Activated CD4-positive, alpha-beta memory T cell treated with anti-CD3 and anti-CD28 coated beads for 36 hours (primary cell): Measurements from ENCODE around the gene GDPGP1. TPM values are rescaled to one million over a fixed set of nuclear protein-coding genes. Genes with fewer than 3 reads are reported as not detected.
A peak's percentile ranks its signal among the peaks of the same experiment; 100 is the strongest.

Experiments used
- CTCF ChIA-PET: fragments of 350-600 bp; sonication (Branson Sonifier 250); formaldehyde crosslinking; loops from one replicate; lab custom pipeline; 2021; ENCODE audit warnings: antibody characterized with exemption, inconsistent platforms; lab: Charles Lee
- POLR2A ChIA-PET: fragments of 350-600 bp; sonication (Branson Sonifier 250); formaldehyde crosslinking; loops from one replicate; lab custom pipeline; 2021; ENCODE audit warnings: antibody characterized with exemption; lab: Charles Lee
- DNase-seq: peaks from one replicate; pipeline ENCODE4 v3.0.0-alpha.2; 2020
- H3K27ac Mint-ChIP-seq: one replicate; pipeline ENCODE4 v1.8.0; 2021; ENCODE audit warnings: mixed read lengths
- H3K27me3 Mint-ChIP-seq: one replicate; pipeline ENCODE4 v1.8.0; 2021; ENCODE audit warnings: mixed read lengths
- H3K36me3 Mint-ChIP-seq: one replicate; pipeline ENCODE4 v1.8.0; 2021; ENCODE audit warnings: mixed read lengths
- H3K4me1 Mint-ChIP-seq: one replicate; pipeline ENCODE4 v1.8.0; 2021; ENCODE audit warnings: low read depth, mixed read lengths
- H3K4me3 Mint-ChIP-seq: one replicate; pipeline ENCODE4 v1.8.0; 2021; ENCODE audit warnings: mild to moderate bottlenecking, mixed read lengths
- H3K9me3 Mint-ChIP-seq: one replicate; pipeline ENCODE4 v1.8.0; 2021; ENCODE audit warnings: mixed read lengths
- intact Hi-C: fragments of 100-400 bp; cut with micrococcal nuclease; formaldehyde crosslinking; loops from one replicate; pipeline ENCODE4 v1.15.1; 2023
- total RNA-seq, 2 experiments: library from RNA; stranded (reverse); gene quantifications; one replicate each; pipeline ENCODE4 v1.2.3, GENCODE V29; 2021

The GDPGP1 gene
- total RNA-seq, 2 experiments from 2014 or later: 8.0 to 9.2 TPM

- CTCF ChIA-PET: no interaction called here
- Mint-ChIP-seq H3K36me3 (peaks cover 2% of the 10 kb centered on the region), H3K4me1 (peaks cover 40% of the 10 kb centered on the region), H3K27ac (no peak overlapping the region), H3K9me3 (no peaks in the 10 kb centered on the region), H3K27me3 (no peaks in the 10 kb centered on the region), H3K4me3 (no peak overlapping the region)
- DNase-seq: no peak
- intact Hi-C loops: loop anchor here (5.0 kb wide), 1 partner anchor 110 kb away; no protein-coding TSS in a partner anchor
- POLR2A ChIA-PET: no interaction called here
Observed at GRCh38 chr15:90207252-90207651, 26.8 kb upstream of the GDPGP1 start.

GRCh38 chr15:90208356-90208755 is 25.7 kb upstream of the GDPGP1 start:
- Mint-ChIP-seq H3K4me3 (no peak overlapping the region), H3K27ac (no peak overlapping the region), H3K9me3 (no peaks in the 10 kb centered on the region), H3K4me1 (peaks cover 31% of the 10 kb centered on the region), H3K27me3 (no peaks in the 10 kb centered on the region), H3K36me3 (peaks cover 2% of the 10 kb centered on the region)
- DNase-seq: no peak
- intact Hi-C loops: loop anchor here (2.0 to 5.0 kb wide), 2 partner anchors 44 to 111 kb away; no protein-coding TSS in a partner anchor
- CTCF ChIA-PET: interaction anchor here (0.6 kb wide), 1 partner anchor 94 kb away, joined by 4 read pairs; no protein-coding TSS in a partner anchor
- POLR2A ChIA-PET: no interaction called here

- Mint-ChIP-seq H3K4me3 (peak overlapping the region; percentile 28), H3K27me3 (no peaks in the 10 kb centered on the region), H3K36me3 (peaks cover 2% of the 10 kb centered on the region), H3K27ac (peak overlapping the region; percentile 83), H3K9me3 (no peaks in the 10 kb centered on the region), H3K4me1 (peaks cover 35% of the 10 kb centered on the region)
- DNase-seq: peak; percentile 86
- ChIA-PET POLR2A (interaction anchor here (0.8 to 1.0 kb wide), 3 partner anchors 9 to 23 kb away, joined by 3 to 4 read pairs (median 3); partner anchors contain the start of gene SEMA4B), CTCF (interaction anchor here (1.3 kb wide), 1 partner anchor 11 kb away, joined by 5 read pairs; no protein-coding TSS in a partner anchor)
- intact Hi-C loops: loop anchor here (2.0 to 5.0 kb wide), 2 partner anchors 45 to 112 kb away; no protein-coding TSS in a partner anchor
Observed at GRCh38 chr15:90209591-90209990, 24.4 kb upstream of the GDPGP1 start.

GRCh38 chr15:90210593-90210992 is 23.4 kb upstream of the GDPGP1 start:
- ChIA-PET CTCF (interaction anchor here (1.3 kb wide), 1 partner anchor 10 kb away, joined by 5 read pairs; no protein-coding TSS in a partner anchor), POLR2A (interaction anchor here (0.8 kb wide), 1 partner anchor 24 kb away, joined by 3 read pairs; no protein-coding TSS in a partner anchor)
- H3K9me3 Mint-ChIP-seq: no peaks in the 10 kb centered on the region
- no peak overlapping the region for H3K27ac Mint-ChIP-seq
- intact Hi-C loops: no loop called here
- DNase-seq: no peak
- no peaks in the 10 kb centered on the region for H3K27me3 Mint-ChIP-seq
- H3K4me1 Mint-ChIP-seq: peaks cover 37% of the 10 kb centered on the region
- H3K4me3 Mint-ChIP-seq: no peak overlapping the region
- peaks cover 2% of the 10 kb centered on the region for H3K36me3 Mint-ChIP-seq

- Mint-ChIP-seq H3K4me3 (no peak overlapping the region), H3K4me1 (peaks cover 37% of the 10 kb centered on the region), H3K27ac (no peak overlapping the region), H3K36me3 (peaks cover 2% of the 10 kb centered on the region), H3K9me3 (no peaks in the 10 kb centered on the region), H3K27me3 (no peaks in the 10 kb centered on the region)
- intact Hi-C loops: no loop called here
- no peak for DNase-seq
- ChIA-PET CTCF (no interaction called here), POLR2A (no interaction called here)
Observed at GRCh38 chr15:90211009-90211408, 23.0 kb upstream of the GDPGP1 start.

GRCh38 chr15:90211440-90212143 is 22.4 kb upstream of the GDPGP1 start:
- H3K36me3 Mint-ChIP-seq: peaks cover 2% of the 10 kb centered on the region
- no peaks in the 10 kb centered on the region for H3K9me3 Mint-ChIP-seq
- H3K4me1 Mint-ChIP-seq: peaks cover 35% of the 10 kb centered on the region
- DNase-seq: no peak
- POLR2A ChIA-PET: no interaction called here
- H3K27me3 Mint-ChIP-seq: no peaks in the 10 kb centered on the region
- CTCF ChIA-PET: interaction anchor here (1.1 kb wide), 1 partner anchor 10 kb away, joined by 3 read pairs; no protein-coding TSS in a partner anchor
- H3K27ac Mint-ChIP-seq: no peak overlapping the region
- H3K4me3 Mint-ChIP-seq: no peak overlapping the region
- intact Hi-C loops: no loop called here

GRCh38 chr15:90212221-90213098 is 21.5 kb upstream of the GDPGP1 start:
- intact Hi-C loops: no loop called here
- DNase-seq: no peak
- H3K9me3 Mint-ChIP-seq: no peaks in the 10 kb centered on the region
- no peak overlapping the region for H3K4me3 Mint-ChIP-seq
- H3K27ac Mint-ChIP-seq: no peak overlapping the region
- ChIA-PET CTCF (interaction anchor here (1.0 to 1.1 kb wide), 2 partner anchors 9 to 74 kb away, joined by 3 read pairs; no protein-coding TSS in a partner anchor), POLR2A (interaction anchor here (0.9 kb wide), 1 partner anchor 18 kb away, joined by 3 read pairs; no protein-coding TSS in a partner anchor)
- H3K27me3 Mint-ChIP-seq: no peaks in the 10 kb centered on the region
- H3K4me1 Mint-ChIP-seq: peaks cover 34% of the 10 kb centered on the region
- peaks cover 2% of the 10 kb centered on the region for H3K36me3 Mint-ChIP-seq

- H3K9me3 Mint-ChIP-seq: no peaks in the 10 kb centered on the region
- no peaks in the 10 kb centered on the region for H3K27me3 Mint-ChIP-seq
- H3K27ac Mint-ChIP-seq: no peak overlapping the region
- peaks cover 2% of the 10 kb centered on the region for H3K36me3 Mint-ChIP-seq
- POLR2A ChIA-PET: interaction anchor here (0.9 kb wide), 1 partner anchor 17 kb away, joined by 3 read pairs; no protein-coding TSS in a partner anchor
- H3K4me1 Mint-ChIP-seq: peaks cover 34% of the 10 kb centered on the region
- H3K4me3 Mint-ChIP-seq: no peak overlapping the region
- CTCF ChIA-PET: interaction anchor here (0.9 to 1.0 kb wide), 3 partner anchors 12 to 74 kb away, joined by 3 read pairs; partner anchors contain the start of gene SEMA4B
- DNase-seq: peak; percentile 32
- intact Hi-C loops: no loop called here
Observed at GRCh38 chr15:90213122-90213817, 20.7 kb upstream of the GDPGP1 start.

- Mint-ChIP-seq H3K4me1 (peaks cover 31% of the 10 kb centered on the region), H3K4me3 (no peak overlapping the region), H3K27me3 (no peaks in the 10 kb centered on the region), H3K36me3 (peaks cover 2% of the 10 kb centered on the region), H3K9me3 (no peaks in the 10 kb centered on the region), H3K27ac (no peak overlapping the region)
- no peak for DNase-seq
- intact Hi-C loops: no loop called here
- ChIA-PET POLR2A (no interaction called here), CTCF (interaction anchor here (0.9 to 3.3 kb wide), 4 partner anchors 13 to 71 kb away, joined by 3 to 12 read pairs (median 3); partner anchors contain the start of gene SEMA4B)
Observed at GRCh38 chr15:90213818-90214204, 20.2 kb upstream of the GDPGP1 start.

GRCh38 chr15:90214553-90215196 is 19.3 kb upstream of the GDPGP1 start:
- H3K9me3 Mint-ChIP-seq: no peaks in the 10 kb centered on the region
- intact Hi-C loops: no loop called here
- H3K4me1 Mint-ChIP-seq: peaks cover 28% of the 10 kb centered on the region
- DNase-seq: no peak
- peaks cover 2% of the 10 kb centered on the region for H3K36me3 Mint-ChIP-seq
- no peak overlapping the region for H3K27ac Mint-ChIP-seq
- no peak overlapping the region for H3K4me3 Mint-ChIP-seq
- ChIA-PET POLR2A (no interaction called here), CTCF (interaction anchor here (0.6 to 3.3 kb wide), 4 partner anchors 14 to 340 kb away, joined by 3 to 12 read pairs (median 4); partner anchors contain the start of gene SEMA4B)
- no peaks in the 10 kb centered on the region for H3K27me3 Mint-ChIP-seq
